SU-DHL-6 (cell line): Measurements from ENCODE around the gene ZNF292.

Experiments used
- H2AFZ ChIP-seq: fragments of 200-600 bp; sonication (generic); 2 replicates; pipeline ENCODE4 v1.6.1; 2014; ENCODE audit warnings: low read depth, mild to moderate bottlenecking, moderate library complexity, mixed read lengths, antibody characterized with exemption, low read length; ENCODE audit not compliant: severe bottlenecking
- H3F3A ChIP-seq: fragments of 200-600 bp; shearing (Covaris generic); 2 replicates; pipeline ENCODE4 v1.6.0; 2016; ENCODE audit warnings: antibody characterized with exemption, mild to moderate bottlenecking; ENCODE audit not compliant: insufficient read depth
- H3K27ac ChIP-seq: fragments of 200-600 bp; sonication (generic); 2 replicates; pipeline ENCODE4 v1.5.1; 2016; ENCODE audit warnings: low read depth, mild to moderate bottlenecking, low read length, moderate library complexity, mixed read lengths
- H3K27me3 ChIP-seq: fragments of 200-600 bp; sonication (generic), shearing (Covaris generic); 2 replicates; pipeline ENCODE4 v1.6.0; 2014; ENCODE audit warnings: mild to moderate bottlenecking, low read length
- H3K36me3 ChIP-seq: fragments of 200-600 bp; sonication (generic); 2 replicates; pipeline ENCODE4 v1.6.1; 2014; ENCODE audit warnings: mild to moderate bottlenecking, low read length, mixed read lengths
- H3K4me2 ChIP-seq: fragments of 300-600, 200-600 bp; shearing (Covaris generic), sonication (generic); 2 replicates; pipeline ENCODE4 v1.6.0; 2014; ENCODE audit warnings: low read length, low read depth, mild to moderate bottlenecking; ENCODE audit not compliant: poor library complexity, severe bottlenecking
- H3K4me3 ChIP-seq: fragments of 200-600 bp; sonication (generic); 2 replicates; pipeline ENCODE4 v1.5.1; 2014; ENCODE audit warnings: antibody characterized with exemption, low read length, mild to moderate bottlenecking, mixed read lengths; ENCODE audit not compliant: insufficient read depth, poor library complexity, severe bottlenecking
- H3K79me2 ChIP-seq: fragments of 200-600 bp; sonication (generic); 2 replicates; pipeline ENCODE4 v1.6.1; 2014; ENCODE audit warnings: mild to moderate bottlenecking, low read length, moderate library complexity; ENCODE audit not compliant: insufficient read depth
- H3K9ac ChIP-seq: fragments of 200-600 bp; sonication (generic); 2 replicates; pipeline ENCODE4 v1.7.0; 2014; ENCODE audit warnings: mild to moderate bottlenecking, low read length
- H3K9me2 ChIP-seq: fragments of 200-600 bp; sonication (generic); replicated peaks from 2 replicates; pipeline ENCODE4 v1.6.1; 2014; ENCODE audit warnings: low read length; ENCODE audit not compliant: insufficient read depth
- H3K9me3 ChIP-seq: fragments of 200-600 bp; sonication (generic); 2 replicates; pipeline ENCODE4 v1.6.1; 2014; ENCODE audit warnings: low read length, mixed read lengths; ENCODE audit not compliant: insufficient read depth
- H4K20me1 ChIP-seq: fragments of 200-600 bp; sonication (generic); 2 replicates; pipeline ENCODE4 v1.6.1; 2014; ENCODE audit warnings: low read depth, mild to moderate bottlenecking, antibody characterized with exemption, low read length, moderate library complexity, mixed read lengths
- EZH2phosphoT487 ChIP-seq: fragments of 200-600 bp; sonication (generic), shearing (Covaris generic); conservative IDR thresholded peaks from 2 replicates; pipeline ENCODE4 v1.6.1; 2018; ENCODE audit warnings: mild to moderate bottlenecking, antibody characterized with exemption, low read length, moderate library complexity, mixed read lengths
- TF ChIP-seq, protein P1 (sequence below): fragments of 200-600 bp; sonication (generic); IDR thresholded peaks from one replicate; pipeline ENCODE4 v1.5.1; 2017; ENCODE audit warnings: antibody characterized with exemption, mild to moderate bottlenecking, low read length, moderate library complexity; ENCODE audit not compliant: insufficient read depth, poor library complexity, severe bottlenecking

ZNF292 gene

GRCh38 chr6:87279196-87279595 is 123.8 kb downstream of the ZNF292 start:
- Histone ChIP-seq H3K27ac (no peak overlapping the region), H2AFZ (no peak overlapping the region), H4K20me1 (no peaks in the 10 kb centered on the region), H3K4me2 (no peak overlapping the region), H3F3A (no peaks in the 10 kb centered on the region), H3K9me3 (no peaks in the 10 kb centered on the region), H3K9me2 (no peaks in the 10 kb centered on the region), H3K9ac (no peak overlapping the region), H3K4me3 (no peak overlapping the region), H3K79me2 (no peaks in the 10 kb centered on the region), H3K36me3 (no peaks in the 10 kb centered on the region), H3K27me3 (no peaks in the 10 kb centered on the region)
- no peak for TF ChIP-seq EZH2phosphoT487
- TF ChIP-seq, protein P1, sequence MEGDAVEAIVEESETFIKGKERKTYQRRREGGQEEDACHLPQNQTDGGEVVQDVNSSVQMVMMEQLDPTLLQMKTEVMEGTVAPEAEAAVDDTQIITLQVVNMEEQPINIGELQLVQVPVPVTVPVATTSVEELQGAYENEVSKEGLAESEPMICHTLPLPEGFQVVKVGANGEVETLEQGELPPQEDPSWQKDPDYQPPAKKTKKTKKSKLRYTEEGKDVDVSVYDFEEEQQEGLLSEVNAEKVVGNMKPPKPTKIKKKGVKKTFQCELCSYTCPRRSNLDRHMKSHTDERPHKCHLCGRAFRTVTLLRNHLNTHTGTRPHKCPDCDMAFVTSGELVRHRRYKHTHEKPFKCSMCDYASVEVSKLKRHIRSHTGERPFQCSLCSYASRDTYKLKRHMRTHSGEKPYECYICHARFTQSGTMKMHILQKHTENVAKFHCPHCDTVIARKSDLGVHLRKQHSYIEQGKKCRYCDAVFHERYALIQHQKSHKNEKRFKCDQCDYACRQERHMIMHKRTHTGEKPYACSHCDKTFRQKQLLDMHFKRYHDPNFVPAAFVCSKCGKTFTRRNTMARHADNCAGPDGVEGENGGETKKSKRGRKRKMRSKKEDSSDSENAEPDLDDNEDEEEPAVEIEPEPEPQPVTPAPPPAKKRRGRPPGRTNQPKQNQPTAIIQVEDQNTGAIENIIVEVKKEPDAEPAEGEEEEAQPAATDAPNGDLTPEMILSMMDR: no peak

GRCh38 chr6:87281426-87281825 is 126.1 kb downstream of the ZNF292 start:
- no peak overlapping the region for H3K4me3 ChIP-seq
- no peaks in the 10 kb centered on the region for H3K27me3 ChIP-seq
- no peaks in the 10 kb centered on the region for H3K9me3 ChIP-seq
- no peak overlapping the region for H3K4me2 ChIP-seq
- H3K36me3 ChIP-seq: no peaks in the 10 kb centered on the region
- no peaks in the 10 kb centered on the region for H3K79me2 ChIP-seq
- H3K27ac ChIP-seq: no peak overlapping the region
- no peak overlapping the region for H3K9ac ChIP-seq
- H3F3A ChIP-seq: no peaks in the 10 kb centered on the region
- no peak for TF ChIP-seq EZH2phosphoT487
- TF ChIP-seq, protein P1: no peak
- no peak overlapping the region for H2AFZ ChIP-seq
- H3K9me2 ChIP-seq: no peaks in the 10 kb centered on the region
- no peaks in the 10 kb centered on the region for H4K20me1 ChIP-seq

DNA sequence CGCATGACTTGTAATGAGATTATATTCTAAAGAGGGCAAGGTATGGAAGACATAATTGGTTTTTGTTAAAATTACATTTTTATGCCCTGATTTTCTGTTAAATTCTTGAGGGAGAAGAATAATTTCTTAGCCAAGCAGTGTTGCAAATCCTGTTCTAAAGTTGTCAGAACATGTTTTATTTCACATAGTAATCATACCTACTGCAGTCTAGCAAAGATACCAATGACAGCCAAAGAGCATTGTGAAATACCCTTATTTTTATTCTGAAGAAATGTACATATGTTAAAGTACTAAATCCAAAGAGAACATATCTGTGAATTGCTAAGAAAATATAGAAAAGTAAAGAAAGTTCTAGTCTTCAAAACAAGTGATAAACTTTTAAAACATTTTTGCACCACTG is 127.4 kb downstream of the ZNF292 start:
- H3K4me2 ChIP-seq: no peak overlapping the region
- H3K9me3 ChIP-seq: no peaks in the 10 kb centered on the region
- no peak overlapping the region for H3K9ac ChIP-seq
- H3F3A ChIP-seq: no peaks in the 10 kb centered on the region
- no peaks in the 10 kb centered on the region for H3K79me2 ChIP-seq
- H3K36me3 ChIP-seq: no peaks in the 10 kb centered on the region
- no peak overlapping the region for H3K27ac ChIP-seq
- H3K9me2 ChIP-seq: no peaks in the 10 kb centered on the region
- H3K27me3 ChIP-seq: no peaks in the 10 kb centered on the region
- H2AFZ ChIP-seq: no peak overlapping the region
- H3K4me3 ChIP-seq: no peak overlapping the region
- no peak for TF ChIP-seq EZH2phosphoT487
- TF ChIP-seq, protein P1: no peak
- no peaks in the 10 kb centered on the region for H4K20me1 ChIP-seq

DNA sequence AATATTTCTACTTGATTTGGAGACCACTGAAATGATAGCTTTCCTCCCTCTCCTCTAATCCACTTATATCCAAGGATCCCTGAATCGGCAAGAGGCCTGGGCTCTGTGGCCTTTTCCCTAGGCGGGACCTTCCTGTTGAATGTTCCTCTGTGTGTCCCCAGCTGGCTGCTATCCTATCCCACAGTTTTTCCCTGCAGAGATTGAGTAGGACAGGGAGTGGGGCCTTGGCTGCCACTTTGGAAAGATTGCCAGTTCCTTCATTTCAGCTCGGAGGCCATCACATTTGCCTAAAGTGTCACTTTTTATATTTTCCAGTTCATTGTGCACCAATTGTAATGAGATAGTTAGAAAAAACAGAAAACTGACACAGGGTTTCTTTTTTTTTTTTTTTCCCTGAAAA is 128.1 kb downstream of the ZNF292 start:
- Histone ChIP-seq H3K9me2 (no peaks in the 10 kb centered on the region), H3K36me3 (no peaks in the 10 kb centered on the region), H3K9ac (no peak overlapping the region), H2AFZ (no peak overlapping the region), H3K79me2 (no peaks in the 10 kb centered on the region), H3K27me3 (no peaks in the 10 kb centered on the region), H3K27ac (no peak overlapping the region), H3K4me2 (no peak overlapping the region), H3K9me3 (no peaks in the 10 kb centered on the region), H4K20me1 (no peaks in the 10 kb centered on the region), H3F3A (no peaks in the 10 kb centered on the region), H3K4me3 (no peak overlapping the region)
- TF ChIP-seq, protein P1: no peak
- no peak for TF ChIP-seq EZH2phosphoT487
